HG03439 (cell line): ENCODE measurements around the gene NOS2.
"Not testable (repeated sequence)": the region's sequence is repeated elsewhere in the genome, so short reads cannot be mapped to it uniquely, and the experiment has no call there.

Experiments
- ATAC-seq: cut with Tn5 transposase; IDR thresholded peaks from one replicate; pipeline ENCODE4 v1.9.1; 2021; ENCODE audit warnings: mild to moderate bottlenecking, moderate library complexity; ENCODE audit not compliant: unreplicated experiment

NOS2 gene

DNA sequence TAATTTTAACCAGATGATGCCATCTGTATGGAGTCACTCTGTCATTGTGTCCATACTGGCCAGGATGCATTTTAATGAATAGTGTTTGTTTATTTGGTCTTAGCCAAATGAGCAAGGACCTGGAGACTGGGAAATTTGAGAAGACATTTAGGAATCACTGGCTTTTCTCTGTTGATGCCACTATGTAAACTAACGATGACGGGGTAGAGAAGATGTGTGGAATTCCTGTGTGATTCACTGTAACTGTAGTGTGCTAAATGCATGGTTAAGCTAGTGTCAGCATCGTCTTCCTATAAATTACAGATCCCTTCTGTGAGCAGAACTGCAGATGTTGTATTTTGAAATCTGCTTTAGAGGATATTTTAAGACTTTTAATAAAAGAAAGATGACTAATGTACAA, 66.6 kb downstream of the NOS2 start:
- ATAC-seq, result no peak

DNA sequence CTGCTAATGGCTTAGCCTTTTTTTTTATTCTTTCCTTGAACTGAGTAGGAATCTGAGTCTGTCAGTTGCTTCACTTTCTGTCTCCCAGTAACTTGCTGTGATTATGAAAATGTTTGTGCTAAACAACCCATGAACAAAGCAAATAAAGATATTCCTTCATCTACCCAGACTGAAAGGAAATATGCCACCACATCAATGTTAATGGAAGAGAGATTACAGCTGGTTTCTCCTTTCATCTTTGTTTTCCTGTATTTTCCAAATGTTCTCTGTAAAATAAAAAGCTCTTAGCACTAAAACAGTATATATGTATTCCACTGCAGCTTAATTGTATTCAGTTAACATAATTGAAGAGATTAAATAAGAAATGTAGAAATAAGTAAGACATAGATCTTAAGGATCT, 67.6 kb downstream of the NOS2 start:
- ATAC-seq, result not testable (repeated sequence)

DNA sequence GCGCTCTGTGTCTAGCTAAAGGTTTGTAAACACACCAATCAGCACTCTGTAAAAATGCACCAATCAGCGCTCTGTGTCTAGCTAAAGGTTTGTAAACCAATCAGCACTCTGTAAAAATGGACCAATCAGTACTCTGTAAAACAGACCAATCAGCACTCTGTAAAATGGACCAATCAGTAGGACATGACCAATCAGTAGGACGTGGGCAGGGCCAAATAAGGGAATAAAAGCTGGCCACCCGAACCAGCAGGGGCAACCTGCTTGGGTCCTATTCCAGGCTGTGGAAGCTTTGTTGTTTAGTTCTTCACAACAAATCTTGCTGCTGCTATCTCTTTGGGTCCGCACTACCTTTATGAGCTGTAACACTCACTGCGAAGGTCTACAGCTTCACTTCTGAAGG, 74.3 kb downstream of the NOS2 start:
- ATAC-seq, result not testable (repeated sequence)

DNA sequence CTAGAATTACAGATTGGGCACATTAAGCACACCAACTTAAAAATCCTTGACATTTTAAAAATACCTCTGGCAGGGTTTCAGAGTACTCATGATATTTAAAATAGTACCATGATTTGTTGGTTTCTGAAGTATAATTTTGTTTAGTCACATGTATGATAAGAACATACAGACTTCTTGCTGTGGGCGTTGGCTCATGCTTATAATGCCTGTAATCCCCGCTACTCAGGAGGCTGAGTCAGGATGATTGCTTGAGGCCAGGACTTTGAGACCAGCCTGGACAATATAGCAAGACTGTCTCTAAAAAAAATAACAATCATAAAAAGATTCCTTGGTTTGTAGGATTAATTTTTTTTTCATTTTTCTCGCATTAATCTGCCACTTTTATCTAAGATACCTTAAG, 78.5 kb downstream of the NOS2 start:
- no peak for ATAC-seq
